ENCODE measurements around the gene RER1.

Gene RER1

GRCh38 chr1:2353551-2354438 lies 37.8 kb upstream of the RER1 start:
- DNase-seq (ENCODE audit: extremely low read depth in 1 of 2, low read depth in 1 of 2) = no peak

DNA sequence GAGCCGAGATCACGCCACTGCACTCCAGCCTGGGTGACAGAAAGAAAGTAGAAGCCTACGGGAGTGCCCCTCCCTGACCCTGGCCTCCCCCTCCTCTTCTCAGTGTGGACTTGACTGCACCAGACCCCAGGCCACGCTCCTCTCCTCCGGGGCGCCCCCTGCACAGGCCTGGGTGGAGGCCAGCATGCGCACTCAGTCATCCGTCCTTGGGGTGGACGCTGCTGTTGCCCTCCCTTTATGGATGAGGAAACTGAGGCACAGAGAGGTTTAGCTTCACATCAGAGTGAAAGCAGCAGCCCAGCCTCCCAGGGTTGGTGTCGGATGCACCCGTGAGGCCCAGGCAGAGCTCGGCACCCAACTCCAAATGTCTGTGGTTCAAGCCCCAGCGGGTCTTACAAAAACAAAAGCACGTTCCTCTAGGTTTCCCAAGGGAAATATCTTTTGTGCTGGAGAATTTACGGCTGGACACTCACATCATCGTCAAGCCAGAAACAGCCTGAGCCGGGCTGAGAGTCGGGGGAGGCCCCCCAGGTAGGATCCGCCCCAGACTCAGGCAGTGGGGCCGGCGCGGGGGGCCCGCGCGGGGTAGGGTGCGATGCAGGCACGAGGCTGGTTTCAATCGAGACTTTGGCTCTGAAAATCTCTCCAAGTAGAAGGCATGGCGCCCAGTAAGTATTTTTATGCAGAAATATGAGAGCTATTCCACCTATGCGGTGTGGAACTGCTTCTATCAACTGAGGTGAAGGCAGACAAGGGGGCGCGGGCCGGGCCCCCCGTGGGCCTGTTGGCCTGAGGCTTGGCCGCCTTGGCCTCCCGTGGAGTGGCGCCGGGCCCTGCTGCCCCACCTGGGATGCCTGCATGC lies 36.9 kb upstream of the RER1 start:
- DNase-seq (ENCODE audit: extremely low read depth in 1 of 2, low read depth in 1 of 2) = no peak

DNA sequence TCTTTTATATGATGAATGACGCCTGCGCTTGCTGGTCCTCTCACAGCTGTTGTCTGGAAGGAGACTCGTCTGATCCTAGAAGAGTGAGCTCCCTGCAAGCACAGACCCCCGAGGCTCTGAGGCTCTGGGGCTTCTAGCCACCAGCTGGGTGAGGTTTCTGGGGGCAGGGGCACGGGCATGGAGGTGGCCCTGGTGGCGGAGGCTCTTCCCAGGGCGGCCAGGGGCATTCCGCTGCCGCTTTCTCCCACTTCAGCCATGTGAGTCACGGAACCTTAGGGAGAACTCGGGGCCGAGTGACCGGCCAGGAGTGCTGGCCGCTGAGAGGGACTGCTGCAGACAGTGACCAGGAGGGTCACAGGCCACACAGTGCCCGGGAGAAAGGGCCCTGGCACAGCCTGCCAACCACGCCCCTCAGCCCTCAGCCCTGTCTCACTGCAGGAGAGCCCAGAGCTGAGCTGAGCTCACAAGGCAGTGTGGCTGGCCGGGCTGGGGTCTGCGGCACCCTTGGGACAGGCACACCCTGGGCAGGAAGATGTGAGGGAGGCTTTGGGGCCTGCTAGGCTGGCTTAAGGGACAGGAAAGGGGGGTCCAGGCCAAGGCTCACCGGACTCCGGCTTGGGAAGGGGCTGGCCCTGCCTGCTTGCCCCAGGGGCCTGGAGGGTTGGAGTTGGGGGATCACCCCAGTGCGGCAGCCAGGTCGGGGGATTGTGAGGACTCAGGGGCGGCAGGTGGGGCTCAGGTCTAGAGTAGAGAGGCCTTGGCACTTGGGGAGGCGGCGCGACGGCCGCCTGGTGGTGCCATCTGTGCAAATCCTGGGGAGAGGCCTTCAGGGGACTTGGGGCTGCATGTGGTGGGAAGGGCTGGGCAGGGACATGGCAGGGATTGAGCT lies 36.0 kb upstream of the RER1 start:
- no peak for DNase-seq (ENCODE audit: extremely low read depth in 1 of 2, low read depth in 1 of 2)

- DNase-seq (ENCODE audit: extremely low read depth in 1 of 2, low read depth in 1 of 2) = no peak
Observed at GRCh38 chr1:2356401-2356800, 35.2 kb upstream of the RER1 start.

DNA sequence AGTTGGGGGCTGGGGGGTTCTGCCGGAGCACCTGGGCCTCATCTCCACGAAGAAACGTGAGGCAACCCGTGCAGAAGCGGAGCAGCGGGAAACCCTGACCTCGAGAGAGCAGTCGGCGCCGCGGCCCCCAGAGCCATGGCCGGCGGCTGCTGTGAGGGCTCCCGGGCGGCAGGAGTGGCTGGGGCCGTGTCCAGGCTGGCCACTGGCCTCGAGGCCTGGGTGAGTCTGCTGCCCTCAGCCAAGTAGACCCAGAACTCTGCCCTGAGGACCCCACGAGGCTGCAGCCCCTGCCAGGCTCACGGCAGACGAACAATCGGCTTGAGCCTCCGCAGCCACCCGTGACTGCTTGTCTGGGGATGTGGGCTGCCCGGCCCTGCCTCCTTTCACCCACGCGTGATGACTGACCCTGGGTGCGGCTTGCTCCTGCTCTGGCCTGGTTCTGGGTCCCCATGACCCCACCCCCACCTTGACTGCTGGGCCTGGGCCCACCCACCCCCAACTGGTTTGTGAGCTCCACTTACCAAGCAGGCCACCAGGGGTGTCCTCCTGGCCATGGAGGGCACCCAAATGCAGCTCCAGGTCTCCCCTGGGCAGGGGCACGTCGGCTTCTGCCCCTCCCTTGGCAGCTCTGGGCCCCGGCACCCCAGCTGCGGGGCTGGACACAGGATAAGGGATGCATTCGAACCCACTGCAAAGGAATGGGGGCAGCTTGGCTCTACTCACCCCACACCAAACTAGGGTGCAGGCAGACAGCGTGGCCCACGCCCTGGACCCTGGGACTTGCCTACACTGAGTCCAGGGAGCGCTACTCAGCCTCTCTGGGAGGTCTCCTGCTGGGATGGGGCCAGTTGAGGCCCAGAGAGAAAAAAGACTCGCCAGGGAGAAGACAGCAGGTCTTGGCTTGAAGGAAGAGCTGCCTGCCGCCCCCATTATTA lies 34.5 kb upstream of the RER1 start:
- DNase-seq (ENCODE audit: extremely low read depth in 1 of 2, low read depth in 1 of 2) = no peak

DNA sequence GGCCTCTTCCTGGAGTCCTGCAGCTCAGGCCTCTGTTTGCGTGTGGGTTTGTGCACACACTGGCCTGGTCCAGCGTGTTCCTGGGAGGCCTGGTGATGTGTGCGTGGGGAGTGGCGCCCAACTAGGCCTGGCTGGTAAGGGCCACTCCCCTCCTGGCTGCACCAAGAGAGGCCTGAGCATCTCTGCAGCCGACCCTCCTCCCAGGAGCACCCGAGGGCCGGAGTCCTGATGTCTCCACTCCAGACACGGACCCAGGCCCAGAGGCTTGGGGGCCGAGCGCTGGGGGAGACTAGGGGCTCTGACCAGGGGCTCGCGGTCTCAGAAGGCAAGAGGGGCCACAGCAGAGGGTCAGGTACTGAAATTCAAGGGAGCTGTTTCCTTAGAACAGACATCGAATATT lies 33.6 kb upstream of the RER1 start:
- DNase-seq (ENCODE audit: extremely low read depth in 1 of 2, low read depth in 1 of 2) = no peak

- no peak for DNase-seq (ENCODE audit: extremely low read depth in 1 of 2, low read depth in 1 of 2)
Observed at GRCh38 chr1:2358651-2359640, 32.7 kb upstream of the RER1 start.

DNA sequence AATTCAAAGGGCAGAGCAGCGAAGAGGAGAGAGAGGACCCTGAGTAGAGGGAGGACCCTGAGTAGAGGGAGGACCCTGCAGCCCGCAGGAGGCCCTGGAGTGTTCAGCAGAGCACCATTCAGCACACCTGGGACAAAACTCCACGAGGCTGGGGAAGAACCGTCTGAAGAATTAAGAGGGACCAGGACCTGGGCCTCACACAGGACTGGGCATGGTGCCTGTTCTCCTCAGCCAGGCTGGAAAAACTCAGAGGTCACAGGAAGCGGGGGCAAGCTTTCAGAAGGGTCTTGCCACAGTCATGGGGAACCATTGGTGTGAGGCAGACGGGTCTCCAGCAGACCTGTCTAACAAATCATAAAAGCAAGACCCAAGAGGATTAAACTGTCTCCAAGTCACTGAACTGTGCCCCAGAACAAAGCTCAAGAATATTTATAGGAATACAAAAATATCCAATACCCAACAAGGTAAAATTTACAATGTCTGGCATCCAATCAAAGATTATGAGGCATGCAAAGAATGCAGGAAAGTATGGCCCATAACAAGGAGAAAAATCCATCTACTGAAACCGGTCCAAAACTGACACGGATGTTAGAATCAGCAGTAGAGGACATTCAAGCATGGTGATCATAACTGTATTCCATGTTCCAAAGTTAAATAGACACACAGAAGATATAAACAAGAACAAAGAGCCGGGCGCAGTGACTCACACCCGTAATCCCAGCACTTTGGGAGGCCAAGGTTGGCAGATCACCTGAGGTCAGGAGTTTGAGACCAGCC lies 30.9 kb upstream of the RER1 start:
- no peak for DNase-seq (ENCODE audit: extremely low read depth in 1 of 2, low read depth in 1 of 2)

- no peak for DNase-seq (ENCODE audit: extremely low read depth in 1 of 2, low read depth in 1 of 2)
Observed at GRCh38 chr1:2363847-2364513, 27.7 kb upstream of the RER1 start.

DNA sequence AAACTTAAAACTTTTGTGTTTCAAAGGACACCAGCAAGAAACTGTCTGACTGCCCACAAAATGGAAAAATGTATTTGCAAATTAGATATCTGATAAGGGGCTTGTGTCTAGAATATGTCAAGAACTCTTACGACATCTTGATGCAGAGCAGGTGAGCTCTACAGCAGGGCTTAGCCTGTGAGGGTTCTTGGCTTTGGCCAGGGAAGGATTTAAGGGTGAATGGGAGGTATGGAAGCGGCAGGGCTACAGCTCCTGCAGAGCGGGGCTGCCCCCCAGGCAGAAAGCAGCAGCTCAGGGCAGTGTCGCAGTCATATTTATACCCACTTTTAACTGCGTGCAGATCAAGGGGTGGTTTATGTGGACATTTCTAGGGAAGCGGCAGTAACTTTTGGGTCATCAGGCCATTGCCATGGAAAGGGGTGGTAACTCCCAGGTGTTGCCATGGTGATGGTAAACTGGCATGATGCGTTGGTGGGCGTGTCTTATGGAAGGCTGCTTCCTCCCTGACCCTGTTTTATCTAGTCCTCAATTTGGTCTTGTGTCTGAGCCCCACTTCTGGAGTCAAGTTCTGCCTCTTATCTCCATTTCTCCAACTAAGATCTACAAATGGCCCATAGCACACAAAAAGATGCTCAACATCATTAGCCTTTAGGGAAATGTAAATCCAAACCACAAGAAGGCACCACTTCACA lies 23.4 kb upstream of the RER1 start:
- DNase-seq (ENCODE audit: extremely low read depth in 1 of 2, low read depth in 1 of 2) = no peak

GRCh38 chr1:2372551-2373490 lies 18.8 kb upstream of the RER1 start:
- DNase-seq (ENCODE audit: extremely low read depth in 1 of 2, low read depth in 1 of 2) = no peak

DNA sequence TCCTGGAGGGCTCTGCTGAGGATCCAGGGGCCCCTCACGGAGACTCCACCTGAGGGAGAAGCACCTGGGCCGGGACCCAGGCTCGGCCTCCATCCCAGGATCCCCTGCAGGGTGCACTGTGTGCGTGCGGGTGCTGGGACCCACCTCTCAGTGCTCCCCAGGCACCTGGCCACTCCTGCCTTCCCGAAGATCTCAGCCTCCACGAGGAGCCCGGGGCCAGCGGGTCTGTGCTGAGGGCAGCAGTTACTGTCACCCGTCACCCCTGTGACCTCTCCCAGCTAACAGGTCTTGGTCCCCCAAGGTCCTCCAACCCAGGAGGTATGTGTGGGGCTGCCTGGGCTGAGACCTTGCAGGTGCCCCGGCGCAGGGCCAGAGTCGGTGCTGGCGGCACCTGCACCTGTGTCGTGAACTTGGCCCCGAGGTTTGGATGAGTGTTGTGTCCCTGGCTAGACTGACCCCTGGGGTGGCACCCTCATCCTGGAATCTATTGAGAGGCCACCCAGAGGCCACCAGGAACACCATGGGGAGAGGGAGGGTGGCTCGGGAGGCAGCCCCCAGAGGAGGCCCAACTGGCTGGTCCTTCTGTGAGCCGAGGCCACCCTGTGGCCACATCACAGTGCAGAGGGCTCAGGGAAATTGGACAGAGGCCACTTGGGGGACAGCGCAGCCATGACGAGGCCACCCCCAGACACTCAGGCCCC lies 17.9 kb upstream of the RER1 start:
- DNase-seq (ENCODE audit: extremely low read depth in 1 of 2, low read depth in 1 of 2) = no peak

GRCh38 chr1:2374252-2375155 lies 17.1 kb upstream of the RER1 start:
- DNase-seq (ENCODE audit: extremely low read depth in 1 of 2, low read depth in 1 of 2) = no peak

Data from stimulated activated CD8-positive, alpha-beta memory T cell treated with anti-CD3 and anti-CD28 coated beads, Interleukin-7, amount 100 ng/mL, for 48 hours (primary cell).